HFF-Myc (cell line): ENCODE results near the gene UTRN.

Experiments
- DNase-seq: peaks from one replicate; pipeline ENCODE4 v3.0.0-alpha.2; 2011; ENCODE audit warnings: low read depth; ENCODE audit errors: extremely low read depth
- H3K4me3 ChIP-seq: replicated peaks from 2 replicates; pipeline ENCODE4 v1.5.1; 2011; ENCODE audit warnings: low read depth, mild to moderate bottlenecking, control low read depth, low read length
- TF ChIP-seq, protein P1 (sequence below): IDR thresholded peaks from 2 replicates; pipeline ENCODE4 v1.5.1; 2012; ENCODE audit warnings: mild to moderate bottlenecking, low read depth, low read length, control low read depth; ENCODE audit errors: missing control alignments

UTRN gene

DNA sequence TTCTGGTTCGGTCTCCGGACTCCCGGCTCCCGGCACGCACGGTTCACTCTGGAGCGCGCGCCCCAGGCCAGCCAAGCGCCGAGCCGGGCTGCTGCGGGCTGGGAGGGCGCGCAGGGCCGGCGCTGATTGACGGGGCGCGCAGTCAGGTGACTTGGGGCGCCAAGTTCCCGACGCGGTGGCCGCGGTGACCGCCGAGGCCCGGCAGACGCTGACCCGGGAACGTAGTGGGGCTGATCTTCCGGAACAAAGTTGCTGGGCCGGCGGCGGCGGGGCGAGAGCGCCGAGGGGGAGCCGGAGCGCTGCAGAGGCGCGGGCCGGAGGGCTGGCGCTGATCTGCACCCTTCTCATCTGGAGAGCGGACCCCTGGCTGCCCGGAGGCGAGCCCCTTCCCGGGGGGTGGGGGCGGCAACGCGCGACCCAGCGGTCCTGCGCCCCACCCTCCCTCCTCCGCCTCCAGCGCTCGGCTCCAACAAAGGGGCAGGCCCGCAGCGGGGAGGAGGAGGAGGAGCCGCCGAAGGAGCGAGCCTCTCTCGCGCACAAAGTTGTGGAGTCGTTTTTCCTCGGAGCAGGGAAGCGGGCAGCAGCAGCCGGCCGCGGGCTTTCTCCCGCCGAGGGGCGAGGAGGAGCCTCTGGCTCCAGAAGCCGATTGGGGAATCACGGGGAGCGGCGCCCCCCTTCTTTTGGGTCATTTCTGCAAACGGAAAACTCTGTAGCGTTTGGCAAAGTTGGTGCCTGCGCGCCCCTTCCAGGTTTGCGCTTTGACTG is at the start of gene UTRN:
UTRN (plus strand) TSS at position 553 of the 765 bp plus-strand sequence. CDS start 6,494 bp downstream, outside the sequence.
- DNase-seq, result no peak
- H3K4me3 ChIP-seq, result peak within 1 kb of the TSS; percentile 85
- TF ChIP-seq, protein P1, sequence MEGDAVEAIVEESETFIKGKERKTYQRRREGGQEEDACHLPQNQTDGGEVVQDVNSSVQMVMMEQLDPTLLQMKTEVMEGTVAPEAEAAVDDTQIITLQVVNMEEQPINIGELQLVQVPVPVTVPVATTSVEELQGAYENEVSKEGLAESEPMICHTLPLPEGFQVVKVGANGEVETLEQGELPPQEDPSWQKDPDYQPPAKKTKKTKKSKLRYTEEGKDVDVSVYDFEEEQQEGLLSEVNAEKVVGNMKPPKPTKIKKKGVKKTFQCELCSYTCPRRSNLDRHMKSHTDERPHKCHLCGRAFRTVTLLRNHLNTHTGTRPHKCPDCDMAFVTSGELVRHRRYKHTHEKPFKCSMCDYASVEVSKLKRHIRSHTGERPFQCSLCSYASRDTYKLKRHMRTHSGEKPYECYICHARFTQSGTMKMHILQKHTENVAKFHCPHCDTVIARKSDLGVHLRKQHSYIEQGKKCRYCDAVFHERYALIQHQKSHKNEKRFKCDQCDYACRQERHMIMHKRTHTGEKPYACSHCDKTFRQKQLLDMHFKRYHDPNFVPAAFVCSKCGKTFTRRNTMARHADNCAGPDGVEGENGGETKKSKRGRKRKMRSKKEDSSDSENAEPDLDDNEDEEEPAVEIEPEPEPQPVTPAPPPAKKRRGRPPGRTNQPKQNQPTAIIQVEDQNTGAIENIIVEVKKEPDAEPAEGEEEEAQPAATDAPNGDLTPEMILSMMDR, result no peak

DNA sequence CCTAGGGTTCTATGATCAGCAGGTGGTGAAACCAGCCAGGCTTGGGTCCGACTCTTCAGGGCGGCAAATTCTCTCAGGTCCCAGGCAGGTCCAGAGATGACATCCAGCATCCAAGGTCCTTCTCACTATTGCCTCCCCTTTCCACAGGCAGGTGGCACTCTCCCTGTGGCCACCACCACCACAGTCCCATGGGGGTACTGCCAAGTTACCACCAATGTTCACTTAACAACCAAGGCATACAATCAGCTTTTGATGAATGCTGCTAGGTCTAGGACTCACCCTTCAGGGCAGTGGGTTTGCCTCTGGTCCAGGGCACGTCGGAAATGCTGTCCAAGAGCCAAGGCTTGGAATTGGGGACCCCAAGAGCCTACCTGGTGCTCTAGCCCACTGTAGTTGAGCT is 40.4 kb upstream of the UTRN start:
- TF ChIP-seq, protein P1, result no peak
- H3K4me3 ChIP-seq, result no peak overlapping the region
- no peak for DNase-seq

DNA sequence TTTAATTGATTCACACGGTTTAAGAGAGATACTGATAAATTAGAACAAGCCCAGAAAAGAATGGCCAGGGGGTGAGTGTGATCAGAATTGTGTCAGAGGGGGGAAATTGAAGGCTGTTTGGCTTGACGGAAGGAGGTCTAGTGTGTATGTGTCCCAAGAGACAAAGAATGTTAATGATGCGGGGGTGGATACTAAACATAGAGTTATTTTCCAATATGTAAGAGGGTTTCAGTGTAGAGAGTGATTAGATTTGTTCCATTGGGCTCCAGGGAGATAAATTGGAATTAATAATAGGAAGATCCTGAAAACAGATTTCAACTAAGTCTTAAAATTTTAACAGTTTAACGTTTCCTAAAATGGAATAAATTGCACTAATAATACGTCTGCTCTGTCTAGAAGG is 38.1 kb upstream of the UTRN start:
- TF ChIP-seq, protein P1, result no peak
- DNase-seq, result no peak
- no peak overlapping the region for H3K4me3 ChIP-seq

DNA sequence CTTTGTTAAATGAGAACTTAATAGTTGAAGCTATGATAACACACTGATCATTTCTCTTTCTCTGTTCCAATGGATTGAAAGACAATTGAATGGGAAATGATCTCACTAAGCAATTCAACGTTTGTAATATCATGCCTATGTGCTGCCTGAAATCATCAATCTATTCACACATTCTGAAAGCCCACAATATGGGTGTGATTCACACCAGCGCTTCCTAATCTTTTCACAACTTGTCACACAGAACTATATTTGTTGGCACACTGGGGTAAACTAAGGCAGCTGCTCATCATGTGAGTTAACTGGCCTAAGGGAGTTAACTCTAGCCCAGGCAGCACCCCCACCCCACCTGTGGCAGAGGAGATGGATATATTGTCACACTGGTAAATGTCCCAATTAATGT is 37.1 kb upstream of the UTRN start:
- TF ChIP-seq, protein P1, result no peak
- DNase-seq, result no peak
- no peak overlapping the region for H3K4me3 ChIP-seq

DNA sequence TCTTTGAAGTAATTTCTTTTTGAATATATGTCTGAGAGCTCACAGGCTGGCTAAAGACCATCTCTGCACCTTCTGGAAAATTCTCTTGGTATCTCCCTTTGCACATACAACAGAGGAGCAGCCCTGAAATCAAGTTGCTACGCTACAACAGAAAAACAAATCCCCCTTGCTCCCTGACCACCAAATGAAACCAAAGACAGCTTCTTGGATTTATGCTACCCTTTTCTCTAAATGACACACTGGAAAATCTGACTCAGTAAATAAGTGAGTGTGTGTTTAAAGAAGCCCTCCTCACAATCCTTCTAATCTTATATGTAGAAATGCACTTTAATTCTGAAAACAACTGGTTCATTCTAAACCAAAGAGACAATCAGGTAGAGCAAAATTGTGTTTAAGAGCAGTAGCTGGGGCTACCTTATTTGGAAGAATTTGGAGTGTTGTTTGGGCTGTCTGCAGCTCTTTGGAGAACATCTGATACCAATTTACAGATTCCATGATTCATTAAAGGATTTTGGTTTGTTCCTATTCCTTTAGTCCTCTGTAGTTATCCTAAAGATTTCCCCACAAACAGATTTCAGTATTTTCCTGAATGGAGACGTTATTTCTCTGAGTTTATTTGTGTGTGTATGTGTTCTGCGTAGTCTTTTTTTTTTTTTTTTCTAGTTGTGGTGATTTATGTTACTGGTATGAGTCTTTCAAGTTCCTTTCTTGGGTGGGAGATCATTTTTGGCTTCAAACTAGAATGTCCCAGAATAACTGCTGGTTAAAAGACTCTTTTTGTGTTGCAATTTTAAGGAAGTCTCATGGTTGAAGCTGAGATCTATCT is 36.4 kb upstream of the UTRN start:
- TF ChIP-seq, protein P1, result no peak
- H3K4me3 ChIP-seq, result no peak overlapping the region
- peak; percentile 62 for DNase-seq

DNA sequence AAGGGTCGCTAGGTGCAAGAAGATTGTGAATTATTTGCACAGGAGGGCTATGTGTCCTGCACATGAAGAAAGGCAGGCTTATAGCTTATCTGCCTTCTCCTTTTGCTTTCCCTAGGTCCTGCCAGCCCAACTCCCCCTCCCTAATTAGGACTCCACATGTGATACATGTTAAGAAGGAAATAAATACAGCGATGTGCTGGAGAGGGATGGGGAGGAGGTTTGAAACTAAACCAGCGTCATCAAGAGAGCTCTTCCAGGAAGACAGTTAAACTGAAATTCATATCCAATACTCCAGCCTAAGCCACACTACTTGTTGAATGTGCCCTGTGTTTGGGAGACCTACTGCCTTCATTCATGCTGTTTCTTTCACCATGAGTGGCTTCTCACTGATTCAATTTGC is 34.9 kb upstream of the UTRN start:
- no peak overlapping the region for H3K4me3 ChIP-seq
- DNase-seq, result no peak
- TF ChIP-seq, protein P1, result no peak
